Activated CD4-positive, CD25-positive, alpha-beta regulatory T cell treated with anti-CD3 and anti-CD28 coated beads, Interleukin-2, amount 50 U/mL, for 24 hours (primary cell): ENCODE results near the gene PARL.
"Not testable (repeated sequence)": the region's sequence is repeated elsewhere in the genome, so short reads cannot be mapped to it uniquely, and the experiment has no call there.

Source experiments
- ATAC-seq, 2 donors: fragments of 150-1000 bp; cut with Tn5 transposase; one replicate each; pipeline ENCODE4 v1.10.0; 2021; ENCODE audit warnings: mild to moderate bottlenecking in 1 of 2, moderate library complexity in 1 of 2

PARL gene

DNA sequence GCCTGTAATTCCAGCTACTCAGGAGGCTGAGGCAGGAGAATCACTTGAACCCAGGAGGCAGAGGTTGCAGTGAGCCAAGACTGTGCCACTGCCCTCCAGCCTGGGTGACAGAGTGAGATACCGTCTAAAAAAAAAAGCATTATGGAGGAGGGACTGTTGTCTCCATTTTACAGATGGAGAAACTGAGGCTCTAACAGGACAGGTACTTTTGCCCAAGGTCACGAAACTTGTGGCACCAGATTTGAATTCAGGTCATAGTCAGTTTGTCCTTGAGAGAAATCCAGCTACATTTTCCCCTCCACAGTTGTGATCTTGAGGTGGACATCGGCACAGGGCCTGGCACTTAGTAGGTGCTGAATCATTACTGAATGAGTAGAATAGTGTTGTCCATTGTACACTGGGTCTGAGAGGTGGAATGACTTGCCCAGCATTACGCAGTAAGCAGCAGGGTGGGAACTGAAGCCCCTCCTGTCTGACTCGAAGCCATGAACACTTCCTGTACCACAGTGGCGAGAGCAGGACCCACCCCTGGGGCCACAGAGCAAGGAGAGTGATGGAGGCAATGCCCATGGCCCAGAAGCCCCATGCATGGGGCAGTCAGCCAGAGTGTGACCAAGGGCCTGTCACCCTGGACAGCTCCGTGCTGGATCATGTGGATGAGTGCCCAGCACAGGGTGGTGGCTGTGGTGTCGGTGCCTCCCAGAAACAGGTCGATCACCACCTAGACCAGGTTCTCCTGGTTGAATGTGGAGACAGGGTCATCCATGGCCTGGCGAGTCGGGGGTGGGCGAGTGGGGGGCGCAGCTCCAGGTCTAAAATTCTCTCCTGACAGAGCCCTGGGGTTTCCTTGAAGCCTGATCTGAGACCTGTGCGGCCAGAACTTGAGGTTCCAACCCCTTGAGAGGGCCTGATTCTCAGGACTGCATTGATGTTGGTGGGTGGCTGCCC is 20.4 kb upstream of the PARL start:
- ATAC-seq: no peak

DNA sequence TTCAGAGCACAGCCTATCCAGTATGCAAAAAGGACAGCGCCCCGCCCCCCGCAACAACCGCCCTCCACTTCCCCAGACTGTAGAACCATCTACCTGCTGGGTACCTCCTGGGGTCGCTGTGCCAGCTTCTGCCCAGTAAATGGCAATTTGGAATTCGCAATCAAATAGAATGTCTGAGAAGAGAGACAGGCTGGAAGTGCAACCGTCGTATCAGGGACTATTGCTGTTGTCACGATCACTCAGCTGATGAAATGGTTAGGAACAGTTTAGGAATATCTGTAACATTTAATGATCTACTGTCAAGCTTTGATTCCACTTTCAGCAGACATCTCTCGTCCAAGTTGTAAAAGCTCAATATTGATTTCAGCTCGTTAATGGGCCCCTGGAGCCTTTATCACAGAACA is 13.3 kb upstream of the PARL start:
- ATAC-seq: no peak

DNA sequence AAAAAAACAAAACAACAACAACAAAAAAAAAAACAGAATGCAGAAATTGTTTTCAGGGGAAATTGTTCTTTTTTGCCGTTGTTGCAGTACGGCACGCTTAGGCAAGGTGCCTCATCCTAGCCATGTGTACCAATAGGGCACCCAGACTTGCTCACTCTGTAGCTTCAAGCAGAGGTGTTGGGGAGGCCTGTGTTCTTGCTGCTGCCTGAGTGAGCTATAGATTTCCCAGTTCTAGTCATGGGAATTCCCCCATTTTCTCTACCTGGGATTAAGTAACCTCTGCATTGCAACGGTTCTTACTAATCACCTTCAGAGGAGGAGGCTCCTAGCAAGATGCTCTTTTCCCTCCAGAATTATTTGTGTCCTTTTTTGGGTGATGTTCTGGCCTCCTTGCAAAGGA is 12.9 kb upstream of the PARL start:
- peak; percentile 52 to 58 for ATAC-seq

DNA sequence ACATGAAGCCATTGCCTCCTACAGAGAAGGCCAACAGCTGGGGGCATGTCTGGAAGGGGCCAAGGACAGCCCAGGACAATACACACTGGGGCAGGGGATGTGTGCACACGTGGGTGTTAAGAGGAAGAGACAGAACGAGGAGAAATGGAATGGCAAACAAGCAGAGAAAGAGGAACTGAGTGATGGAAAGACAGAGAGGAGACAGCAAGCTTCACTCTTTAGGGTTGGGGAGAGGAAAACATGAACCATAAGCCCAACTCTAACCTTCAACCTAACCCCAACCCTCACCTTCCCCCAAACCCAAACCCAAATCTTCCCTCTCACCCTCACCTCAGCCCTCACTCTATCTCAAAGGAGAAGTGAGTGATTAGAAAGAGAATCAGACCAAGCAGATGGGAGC is 11.9 kb upstream of the PARL start:
- no peak for ATAC-seq

DNA sequence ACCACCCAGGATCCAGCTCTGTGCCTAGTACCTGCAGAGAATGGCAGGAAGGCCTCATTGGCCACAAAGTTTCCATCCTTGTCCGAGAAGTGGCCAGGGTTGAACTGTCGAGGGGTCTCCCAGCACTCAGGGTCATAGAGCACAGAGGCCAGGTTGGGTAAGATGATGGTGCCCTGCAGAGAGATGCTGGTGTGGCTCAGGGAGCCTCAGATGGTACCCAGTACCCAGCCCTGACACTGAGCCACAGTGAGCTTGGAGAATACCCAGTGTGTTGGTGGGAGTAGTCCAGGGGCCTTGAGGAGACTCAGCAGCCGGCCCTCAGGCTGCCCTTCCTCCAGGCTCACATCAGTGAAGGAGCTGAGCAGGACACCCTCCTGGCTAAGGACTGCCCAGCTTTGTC is 11.5 kb upstream of the PARL start:
- no peak for ATAC-seq

DNA sequence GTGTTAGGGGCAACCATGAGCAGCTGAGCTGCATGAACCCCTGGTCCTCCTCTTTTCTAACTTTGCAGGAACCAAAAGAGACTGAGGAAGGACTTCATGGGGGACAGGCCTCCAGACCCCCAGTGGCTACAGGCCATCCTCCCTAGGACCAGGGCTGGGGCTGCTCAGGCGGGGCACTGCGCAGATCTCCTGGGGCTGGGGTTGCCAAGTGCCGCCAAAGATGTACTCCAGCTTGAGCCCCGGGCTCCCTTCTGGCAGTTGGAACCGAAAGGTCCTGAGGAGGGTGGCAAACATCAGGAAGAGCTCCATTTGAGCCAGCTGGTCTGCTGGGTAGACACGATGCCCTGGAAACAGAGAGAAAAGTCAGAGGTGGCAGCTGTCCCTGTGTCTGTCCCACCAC is 11.1 kb upstream of the PARL start:
- no peak for ATAC-seq

DNA sequence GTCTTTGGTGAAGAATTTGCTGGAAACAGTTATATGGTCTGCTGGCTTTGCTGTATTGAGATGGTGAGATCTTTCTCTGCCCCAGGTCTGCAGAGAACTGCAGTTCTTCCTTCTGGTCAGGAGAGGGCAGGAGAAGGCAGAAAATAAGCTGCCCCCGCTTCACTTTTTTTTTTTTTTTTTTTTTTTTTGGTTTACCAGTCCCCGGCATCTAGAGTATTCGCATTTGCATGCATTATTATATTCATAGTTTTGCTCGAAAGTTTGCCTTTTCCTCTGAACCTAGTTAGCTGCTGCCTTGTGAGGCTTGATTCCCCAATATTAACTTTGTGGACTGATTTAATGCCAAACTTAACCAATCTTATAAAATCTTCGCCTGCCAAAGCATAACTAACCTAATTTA is 10.6 kb upstream of the PARL start:
- peak; percentile 48 to 65 for ATAC-seq

DNA sequence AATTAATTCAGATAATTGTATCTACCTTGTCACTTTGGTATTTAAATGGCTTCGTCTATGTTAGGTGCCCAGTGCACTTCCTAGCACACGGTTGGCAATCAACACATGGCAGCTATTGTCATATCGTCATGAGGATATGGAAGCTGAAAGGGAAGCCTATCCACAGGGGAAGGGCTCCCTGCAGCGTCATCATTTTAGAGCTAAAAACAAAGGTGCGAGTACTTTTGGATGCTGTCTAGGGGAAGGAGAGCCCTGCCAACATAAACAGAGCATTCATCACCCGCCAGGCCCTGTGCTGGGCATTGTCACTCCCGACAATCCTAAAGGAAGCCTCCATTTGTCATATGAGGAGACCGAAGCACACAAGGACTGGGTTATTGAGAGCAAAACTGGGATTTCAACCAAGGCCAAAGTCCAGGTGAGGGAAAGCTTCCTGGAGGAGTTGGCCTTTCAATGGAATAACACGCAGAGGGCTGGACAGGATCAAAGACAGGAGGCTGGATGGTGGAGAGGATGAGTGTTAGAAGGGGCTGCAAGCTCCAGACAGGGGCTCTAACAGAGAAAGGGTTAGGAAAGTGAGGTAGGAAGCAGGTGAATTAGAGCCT is 8.0 kb upstream of the PARL start:
- no peak for ATAC-seq

DNA sequence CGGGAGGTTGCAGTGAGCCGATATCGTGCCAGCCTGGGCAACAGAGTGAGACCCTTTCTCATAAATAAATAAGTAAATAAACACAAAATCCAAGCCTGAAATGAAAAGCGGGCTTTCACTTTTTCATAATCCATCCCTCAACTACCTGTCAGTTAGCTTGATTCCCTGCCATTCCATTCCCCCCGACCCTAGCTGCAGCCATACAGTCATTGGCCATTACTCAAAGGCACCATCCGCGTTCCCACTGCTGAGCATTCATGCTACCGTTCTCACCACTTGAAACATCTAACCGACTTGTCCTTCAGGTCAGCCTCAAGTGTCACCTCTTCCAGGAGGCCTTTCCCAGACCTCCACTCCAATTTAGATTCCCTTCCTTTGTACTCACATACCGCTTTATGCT is 1.1 kb upstream of the PARL start:
- no peak for ATAC-seq

DNA sequence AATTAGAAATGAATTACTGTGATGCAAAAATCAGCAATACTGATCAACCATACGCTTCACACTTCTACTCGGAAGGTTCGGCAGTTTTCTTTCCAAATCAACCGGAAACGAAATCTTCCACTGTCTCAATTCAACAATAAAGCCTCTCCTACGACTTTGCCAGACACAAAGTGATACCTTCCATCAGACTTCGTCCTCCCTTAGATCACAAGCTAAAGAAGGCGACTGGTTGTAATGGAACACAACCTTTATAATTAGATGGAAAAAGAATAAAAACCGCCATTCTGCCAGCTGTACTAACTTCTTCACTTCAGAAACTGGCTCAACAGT is 618 bp downstream of the PARL start:
- no peak for ATAC-seq

DNA sequence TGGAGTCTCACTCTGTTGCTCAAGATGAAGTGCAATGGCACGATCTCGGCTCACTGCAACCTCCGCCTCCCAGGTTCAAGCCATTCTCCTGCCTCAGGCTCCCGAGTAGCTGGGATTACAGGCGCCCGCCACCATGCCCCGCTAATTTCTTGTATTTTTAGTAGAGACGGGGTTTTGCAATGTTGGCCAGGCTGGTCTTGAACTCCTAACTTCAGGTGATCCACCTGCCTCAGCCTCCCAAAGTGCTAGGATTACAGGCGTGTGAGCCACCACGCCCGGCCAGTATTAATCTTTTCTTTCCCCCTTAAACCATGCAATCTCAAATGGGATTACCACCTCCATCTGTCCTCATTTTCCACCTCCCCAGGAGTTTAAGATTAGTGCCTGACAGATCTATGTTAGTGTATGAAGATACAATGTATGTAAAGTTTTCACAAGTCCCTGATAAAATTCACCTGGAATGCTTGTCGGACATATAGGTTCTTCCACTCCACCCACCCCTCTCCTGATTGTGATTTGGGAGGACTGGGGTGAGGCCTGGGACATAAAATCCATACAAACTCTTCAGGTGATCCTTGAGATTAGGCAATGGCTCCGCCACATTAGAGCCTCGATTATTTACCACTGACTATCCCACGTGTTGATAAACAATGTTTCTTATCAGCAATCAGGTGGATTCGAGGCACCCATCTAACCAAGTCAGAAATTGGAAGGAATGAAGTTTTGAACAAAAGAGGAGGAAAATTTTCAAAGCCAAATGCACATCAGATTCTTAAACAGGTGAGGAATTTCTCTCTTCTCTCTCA is 1.2 kb downstream of the PARL start:
- no peak for ATAC-seq

DNA sequence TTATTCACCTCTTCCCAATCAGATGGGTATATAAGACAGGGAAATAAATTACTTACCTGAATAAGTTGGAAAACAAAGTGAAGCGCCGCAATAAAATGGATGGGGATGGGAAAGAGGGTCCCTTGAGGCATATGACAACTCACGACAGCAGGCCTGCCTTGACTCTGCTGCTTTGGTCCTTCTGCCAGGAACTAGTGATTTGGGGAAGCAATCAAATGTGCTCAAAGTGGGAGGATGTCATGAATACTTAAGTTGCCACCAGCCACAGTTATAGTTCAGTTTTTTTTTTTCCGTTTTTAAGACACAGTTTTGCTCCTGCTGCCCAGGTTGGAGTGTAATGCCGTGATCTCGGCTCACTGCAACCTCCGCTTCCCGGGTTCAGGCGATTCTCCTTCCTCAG is 4.6 kb downstream of the PARL start:
- ATAC-seq: no peak

DNA sequence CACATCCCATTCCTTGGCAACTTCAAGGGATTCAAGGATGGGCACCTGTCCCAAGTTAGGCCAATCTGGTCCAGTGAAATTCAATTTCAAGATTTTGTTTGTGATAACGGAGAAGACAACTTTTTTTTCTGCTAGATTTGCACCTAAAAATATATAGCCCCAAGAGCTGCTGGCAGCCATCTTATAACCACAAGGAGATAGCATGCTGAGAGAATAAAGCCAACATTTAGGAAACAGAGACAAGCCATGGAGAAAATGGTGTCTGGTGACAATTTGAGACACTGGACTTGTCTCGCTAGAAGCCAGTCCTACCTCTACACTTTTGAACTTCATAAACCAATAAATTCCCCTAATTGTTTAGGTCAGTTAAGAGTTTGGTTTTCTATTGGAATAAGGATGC is 5.4 kb downstream of the PARL start:
- no peak for ATAC-seq

DNA sequence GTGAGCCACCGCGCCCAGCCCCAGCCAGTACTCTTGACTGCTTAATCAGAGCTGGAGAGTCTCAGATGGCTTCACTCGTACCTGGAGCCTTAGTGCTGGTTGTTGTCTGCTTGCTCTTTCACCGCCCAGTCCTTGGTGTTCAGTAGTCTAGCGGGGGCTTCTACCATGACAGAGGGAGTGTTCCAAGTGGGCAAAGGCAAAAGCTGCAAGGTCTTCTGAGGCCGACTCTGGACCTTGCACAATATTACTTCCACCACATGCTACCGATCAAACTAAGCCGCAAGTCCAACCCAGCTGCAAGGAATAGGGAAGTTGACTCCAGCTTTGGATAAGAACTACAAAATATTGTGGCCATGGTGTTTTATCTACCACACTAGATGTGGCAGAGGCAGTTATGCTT is 6.6 kb downstream of the PARL start:
- ATAC-seq: no peak

DNA sequence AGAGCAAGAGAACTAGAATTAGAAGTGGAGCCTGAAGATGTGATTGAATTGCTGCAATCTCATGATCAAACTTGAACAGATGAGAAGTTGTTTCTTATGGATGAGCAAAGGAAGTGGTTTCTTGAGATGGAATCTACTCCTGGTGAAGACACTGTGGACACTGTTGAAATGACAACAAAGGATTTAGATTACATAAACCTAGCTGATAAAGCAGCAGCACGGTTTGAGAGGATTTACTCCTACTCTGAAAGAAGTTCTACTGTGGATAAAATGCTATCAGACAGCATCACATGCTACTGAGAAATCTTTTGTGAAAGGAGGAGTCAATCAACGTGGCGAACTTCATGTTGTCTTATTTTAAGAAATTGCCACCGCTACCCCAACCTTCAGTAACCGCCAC is 7.5 kb downstream of the PARL start:
- not testable (repeated sequence) for ATAC-seq

DNA sequence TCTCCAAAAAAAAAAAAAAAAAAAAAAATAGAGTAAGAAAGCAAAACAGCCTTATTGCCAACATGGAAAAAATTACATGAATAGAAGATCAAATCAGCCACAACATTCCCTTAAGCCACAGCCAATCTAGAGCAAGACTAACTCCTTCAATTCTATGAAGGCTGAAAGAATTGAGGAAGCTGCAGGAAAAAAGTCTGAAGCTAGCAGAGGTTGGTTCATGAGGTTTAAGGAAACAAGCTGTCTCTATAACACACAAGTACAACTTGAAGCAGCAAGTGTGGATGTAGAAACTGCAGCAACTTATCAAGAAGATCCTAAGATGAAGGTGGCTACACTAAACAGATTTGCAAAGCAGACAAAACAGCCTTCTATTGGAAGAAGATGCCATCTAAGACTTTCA is 9.3 kb downstream of the PARL start:
- ATAC-seq: no peak

DNA sequence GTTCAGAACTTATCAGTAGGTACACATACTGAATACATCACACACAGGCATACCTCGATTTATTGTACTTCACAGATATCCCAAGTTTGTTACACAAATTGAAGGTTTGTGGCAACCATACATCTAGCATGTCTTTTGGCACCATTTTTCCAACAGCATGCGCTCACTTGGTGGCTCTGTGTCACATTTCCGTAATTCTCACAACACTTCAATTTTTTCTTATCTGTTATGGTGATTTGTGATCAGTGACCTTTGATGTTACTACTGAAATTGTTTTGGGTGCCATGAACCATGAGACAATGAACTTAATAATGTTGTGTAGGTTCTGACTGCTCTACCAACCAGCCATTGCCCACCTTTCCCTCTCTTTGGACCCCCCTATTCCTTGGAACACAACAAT is 10.8 kb downstream of the PARL start:
- ATAC-seq: no peak

DNA sequence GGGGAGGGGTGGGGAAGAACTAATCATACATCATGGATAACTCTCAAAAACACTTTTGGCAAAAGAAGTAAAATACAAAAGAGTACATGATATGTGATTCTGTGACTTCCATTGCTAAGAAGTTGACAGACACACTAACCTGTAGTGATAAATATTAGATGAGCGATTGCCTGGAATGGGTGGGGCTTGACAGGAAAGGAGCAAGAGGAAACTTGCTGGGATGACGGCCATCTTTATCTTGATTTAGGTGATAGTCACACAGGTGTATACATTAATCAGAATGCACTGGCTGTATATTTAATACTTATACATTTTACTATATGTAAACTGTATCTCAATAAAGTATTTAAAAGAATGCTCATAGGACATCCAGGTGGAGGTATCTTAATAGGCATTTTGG is 13.1 kb downstream of the PARL start:
- ATAC-seq: no peak

DNA sequence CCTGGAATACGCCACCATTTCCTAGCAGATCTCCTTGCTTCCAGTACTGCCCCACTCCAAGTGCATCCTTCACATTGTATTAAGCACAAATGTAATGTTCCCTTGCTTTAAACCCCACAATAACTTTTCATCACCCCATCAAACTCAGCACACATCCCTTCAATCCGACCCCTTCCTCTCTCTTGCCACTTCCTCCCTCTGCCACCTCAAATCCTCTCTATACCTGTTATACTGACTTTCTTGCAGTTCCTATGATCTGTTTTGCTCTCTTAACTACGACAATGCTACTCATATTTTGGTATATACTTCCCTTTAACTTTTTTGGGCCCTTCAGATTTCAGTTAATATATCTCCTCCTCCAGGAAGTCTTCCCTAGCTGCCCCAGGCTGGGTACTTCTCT is 14.1 kb downstream of the PARL start:
- ATAC-seq: no peak

DNA sequence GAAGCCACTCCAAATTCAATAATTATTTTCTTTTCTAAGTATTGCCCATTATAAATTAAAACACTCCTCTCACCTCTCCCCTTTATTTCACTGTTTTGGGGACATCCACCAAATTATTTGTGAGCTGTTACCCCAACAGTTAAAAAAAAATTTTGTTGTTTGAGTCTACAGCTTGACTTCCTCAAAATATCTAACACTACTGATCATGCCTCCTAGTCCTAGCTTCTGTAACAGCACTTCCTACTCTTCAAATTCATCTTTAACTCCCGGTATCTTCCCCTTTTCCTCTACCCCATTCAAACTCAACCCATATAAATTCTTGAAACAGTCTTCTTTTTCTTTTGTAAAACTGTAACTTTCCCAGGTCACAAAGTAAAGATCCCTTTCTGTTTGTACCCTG is 15.9 kb downstream of the PARL start:
- no peak for ATAC-seq

DNA sequence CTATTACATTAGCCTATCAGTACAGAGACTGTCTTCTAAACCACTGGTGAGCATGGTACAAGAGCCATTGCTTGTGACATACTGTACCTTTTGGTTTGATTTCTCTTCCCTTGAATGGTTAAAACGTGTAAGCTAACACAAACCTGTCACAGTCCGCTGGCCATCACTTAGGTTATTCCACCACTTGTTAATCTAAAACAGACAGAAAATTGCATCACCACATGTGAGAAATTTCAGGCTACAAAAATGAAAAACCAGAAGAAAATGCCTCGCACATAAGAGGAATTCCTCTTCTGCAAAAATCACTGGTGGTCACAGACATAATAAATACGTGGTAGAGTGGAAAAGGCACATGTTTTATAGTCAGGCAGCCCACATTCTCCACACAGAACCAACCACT is 22.1 kb downstream of the PARL start:
- ATAC-seq: no peak

DNA sequence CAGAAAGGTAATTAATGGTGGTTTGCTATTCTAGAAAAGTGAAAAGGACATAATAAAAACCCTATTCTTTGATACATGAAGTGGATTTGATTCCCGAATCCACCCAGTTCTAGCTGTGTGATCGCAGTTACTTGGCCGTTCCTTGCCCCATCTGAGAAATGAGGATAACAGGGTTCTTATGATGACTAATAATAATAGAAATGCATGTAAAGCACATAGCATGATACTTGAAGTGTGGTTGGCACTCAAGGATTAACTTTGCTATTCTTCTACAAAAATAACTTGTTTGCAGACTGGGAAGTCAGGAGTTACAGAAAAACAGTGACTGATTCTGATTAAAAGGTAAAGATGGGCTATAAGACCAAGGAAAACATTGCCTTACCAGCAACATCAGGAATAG is 26.8 kb downstream of the PARL start:
- ATAC-seq: no peak

DNA sequence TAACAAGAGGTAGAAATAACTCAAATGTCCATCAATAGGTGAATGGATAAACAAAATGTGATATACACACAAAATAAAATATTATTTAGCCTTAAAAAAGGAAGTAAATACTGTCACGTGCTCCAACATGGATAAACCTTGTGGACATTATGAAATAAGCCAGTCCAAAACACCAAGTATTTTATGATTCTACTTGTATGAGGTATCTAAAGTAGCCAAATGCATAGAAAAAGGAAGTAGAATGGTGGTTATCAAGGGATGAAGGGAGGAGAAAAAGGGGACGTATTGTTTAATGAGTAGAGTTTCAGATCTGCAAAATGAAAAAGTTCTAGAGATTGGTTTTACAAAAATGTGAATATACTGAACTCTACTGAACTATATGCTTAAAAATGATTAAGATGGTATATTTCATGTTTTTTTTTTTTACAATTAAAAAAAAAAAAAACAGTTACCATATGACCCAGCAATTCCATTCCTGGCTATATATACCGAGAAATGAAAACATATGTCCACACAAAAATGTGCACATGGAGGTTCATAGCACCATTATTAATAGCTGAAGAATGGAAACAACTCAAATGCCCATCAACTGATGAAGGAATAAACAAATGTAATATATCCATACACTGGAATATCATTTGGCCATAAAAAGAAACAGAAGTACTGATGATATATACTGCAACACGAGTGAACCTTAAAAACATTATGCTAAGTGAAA is 30.2 kb downstream of the PARL start:
- no peak for ATAC-seq
